Measurements from ENCODE around the gene WDR3.
"Not testable (repeated sequence)": the region's sequence is repeated elsewhere in the genome, so short reads cannot be mapped to it uniquely, and the experiment has no call there.

Gene WDR3

GRCh38 chr1:117929343-117930172 is at the start of gene WDR3, which contains the start of gene GDAP2:
WDR3 (plus strand) TSS chr1:117929739; CDS start chr1:117933320, 3,581 bp downstream.
GDAP2 (minus strand) TSS chr1:117929621; CDS start chr1:117920357, 9,264 bp downstream.
- DNase-seq, result peak; percentile 98

DNA sequence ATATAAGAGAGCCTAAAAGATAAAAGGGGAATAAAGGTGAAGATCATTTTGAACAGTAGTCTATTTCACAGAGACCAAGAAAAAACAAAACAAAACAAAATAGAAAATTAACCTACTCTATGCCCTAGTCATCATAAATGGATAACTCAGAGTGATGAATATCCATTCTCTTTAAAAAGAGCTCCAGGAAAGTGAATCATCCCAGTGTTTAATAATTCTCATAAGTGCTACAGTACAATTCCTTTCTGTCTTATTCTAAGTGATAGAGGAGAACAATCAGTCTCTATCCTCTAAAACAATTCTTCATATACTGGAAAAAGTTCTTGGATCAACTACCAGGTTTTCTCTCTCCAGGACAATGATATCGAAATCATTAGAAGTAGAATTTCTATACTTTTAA is 45.9 kb upstream of the WDR3 start:
- DNase-seq, result no peak

- no peak for DNase-seq
These were observed 43.3 kb upstream of the WDR3 start for GRCh38 chr1:117886101-117886795.

GRCh38 chr1:117890452-117890851 is 39.1 kb upstream of the WDR3 start:
- no peak for DNase-seq

- DNase-seq, result no peak
These were observed 37.0 kb upstream of the WDR3 start for GRCh38 chr1:117892512-117892911.

DNA sequence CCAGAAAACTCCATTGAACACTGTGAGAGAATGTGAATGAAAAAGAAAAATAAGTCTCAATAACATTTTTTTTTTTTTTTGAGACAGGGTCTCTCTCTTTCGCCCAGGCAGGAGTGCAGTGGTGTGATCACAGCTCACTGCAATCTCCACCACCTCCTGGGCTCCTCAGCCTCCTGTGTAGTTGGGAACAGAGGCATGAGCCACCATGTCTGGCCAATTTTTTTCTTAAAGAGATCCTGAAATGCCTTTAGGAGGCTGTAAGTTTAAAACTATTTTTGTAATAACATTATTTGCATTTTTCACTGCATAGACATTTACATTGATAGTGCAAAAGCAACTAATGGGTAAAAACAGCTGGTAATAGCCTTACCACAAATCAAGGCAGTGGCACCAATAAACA is 35.5 kb upstream of the WDR3 start:
- no peak for DNase-seq

DNA sequence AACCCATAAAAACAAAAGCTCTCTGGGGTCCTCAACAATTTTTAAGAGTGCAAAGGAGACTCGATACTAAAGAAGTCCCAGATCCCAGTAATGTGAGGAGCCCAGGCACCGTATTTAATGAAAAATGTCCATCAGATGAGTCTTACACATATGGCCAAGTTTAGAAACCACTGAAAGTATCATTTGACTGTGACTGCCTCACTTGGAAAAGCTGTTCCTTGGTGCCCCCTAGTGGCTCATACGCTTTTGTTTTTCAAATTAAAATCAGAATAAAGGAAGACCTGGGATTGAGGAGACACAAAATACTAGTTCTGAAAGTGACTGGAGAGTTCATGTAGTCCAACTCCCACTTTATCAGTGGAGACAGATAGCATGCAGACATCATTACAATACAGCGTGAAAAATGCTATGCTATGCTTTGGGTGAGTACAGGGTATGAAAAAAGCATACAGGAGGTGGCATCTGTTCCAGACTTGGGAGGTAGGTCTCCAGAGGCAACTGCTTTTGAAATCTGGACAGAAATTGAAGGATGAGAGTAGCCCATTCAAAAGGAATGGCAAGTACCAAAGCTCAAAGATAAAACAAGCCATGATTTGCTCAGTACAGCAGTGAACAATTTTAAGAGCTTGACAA is 33.9 kb upstream of the WDR3 start:
- peak; percentile 76 for DNase-seq

DNA sequence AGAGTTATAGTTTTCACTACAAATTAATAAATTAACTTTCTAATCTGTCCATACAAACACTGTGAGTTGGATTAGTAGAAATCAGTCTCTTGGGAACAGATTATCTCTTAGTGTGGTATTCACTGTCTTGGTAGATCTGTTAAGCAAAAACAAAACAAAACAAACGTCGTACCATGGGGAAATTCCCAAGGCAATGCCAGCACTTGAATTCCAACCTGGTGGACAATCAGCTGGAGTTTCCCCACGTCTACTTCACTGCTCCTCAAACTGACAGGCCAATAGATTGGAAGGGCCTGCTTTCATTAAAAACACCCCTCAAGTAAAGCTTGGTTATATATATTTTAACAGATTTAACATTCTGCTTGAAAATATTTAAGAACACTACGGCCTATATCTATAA is 32.0 kb upstream of the WDR3 start:
- no peak for DNase-seq

GRCh38 chr1:117899801-117900200 is 29.7 kb upstream of the WDR3 start:
- no peak for DNase-seq

DNA sequence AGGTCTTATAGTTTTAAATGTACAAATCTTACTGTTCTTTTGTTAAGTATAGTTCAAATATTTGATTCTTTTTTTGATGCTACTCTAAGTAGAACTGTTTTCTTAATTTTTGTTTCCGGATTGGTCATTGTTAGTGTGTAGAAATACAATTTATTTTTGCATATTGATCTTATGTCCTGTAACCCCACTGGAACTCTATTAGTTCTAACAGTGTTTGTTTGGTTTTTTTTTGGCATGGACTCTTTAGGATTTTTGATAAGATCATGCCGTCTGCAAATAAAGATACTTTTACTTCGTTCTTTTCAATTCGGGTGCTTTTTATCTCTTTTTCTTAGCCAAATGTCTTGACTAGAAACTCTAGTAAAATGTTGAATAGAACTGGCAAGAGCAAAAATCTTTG is 26.6 kb upstream of the WDR3 start:
- DNase-seq, result no peak

DNA sequence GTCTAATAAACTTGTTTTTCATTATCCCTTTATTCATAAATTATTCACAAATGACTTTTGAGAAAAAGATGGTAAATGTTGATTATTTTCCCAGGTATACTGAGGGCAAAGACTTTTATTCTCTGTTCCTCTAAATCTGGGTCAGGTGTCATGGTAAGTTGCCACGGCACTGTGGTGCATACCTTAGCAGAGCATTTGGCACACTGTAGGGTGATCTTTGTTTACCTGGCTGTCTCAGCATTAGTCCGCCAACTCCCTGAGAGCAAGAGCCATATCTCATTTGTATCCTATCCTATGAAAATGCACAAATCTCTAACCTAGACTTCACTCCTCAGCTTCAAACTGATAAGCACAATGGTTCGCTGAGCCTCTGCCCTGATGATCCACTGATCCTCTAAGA is 25.1 kb upstream of the WDR3 start:
- DNase-seq, result no peak

DNA sequence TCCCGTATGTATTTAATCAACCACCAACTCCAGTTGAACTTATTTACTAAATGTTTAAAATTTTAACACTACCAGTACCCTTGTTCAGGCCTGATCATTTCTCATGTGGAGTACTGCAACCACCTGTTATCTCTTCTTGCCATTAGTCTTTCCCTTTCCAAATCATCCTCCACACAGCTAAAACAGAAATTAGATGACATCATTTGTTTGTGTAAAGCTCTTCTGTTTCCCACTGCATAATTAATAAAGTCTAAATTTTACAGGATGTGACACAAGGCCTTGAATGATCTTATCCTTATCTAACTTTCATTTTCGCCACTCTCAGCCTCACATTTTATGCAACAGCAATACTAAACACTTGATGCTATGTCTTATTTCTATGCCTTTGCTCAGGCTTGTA is 24.5 kb upstream of the WDR3 start:
- no peak for DNase-seq

DNA sequence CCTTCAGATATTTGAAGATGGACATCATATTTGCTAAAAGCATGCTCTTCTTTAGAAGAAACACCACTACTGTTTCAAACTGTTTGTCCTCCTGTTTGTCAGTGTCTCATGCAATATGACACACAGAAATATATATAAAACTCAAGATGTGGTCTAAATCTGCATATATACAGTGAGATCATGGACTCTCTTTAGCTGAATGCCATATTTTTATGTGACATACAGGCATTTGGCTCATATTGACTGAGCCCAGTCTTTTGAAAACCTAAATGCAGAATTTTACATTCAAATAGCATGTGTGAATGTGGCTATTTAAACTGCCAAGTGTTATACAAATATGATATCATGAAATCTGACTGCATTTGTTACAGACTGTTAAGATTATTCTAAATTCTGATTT is 18.5 kb upstream of the WDR3 start:
- no peak for DNase-seq

GRCh38 chr1:117919376-117919775 is 10.2 kb upstream of the WDR3 start:
- DNase-seq, result no peak

- DNase-seq, result no peak
These were observed 7.5 kb upstream of the WDR3 start for GRCh38 chr1:117921991-117922390.

DNA sequence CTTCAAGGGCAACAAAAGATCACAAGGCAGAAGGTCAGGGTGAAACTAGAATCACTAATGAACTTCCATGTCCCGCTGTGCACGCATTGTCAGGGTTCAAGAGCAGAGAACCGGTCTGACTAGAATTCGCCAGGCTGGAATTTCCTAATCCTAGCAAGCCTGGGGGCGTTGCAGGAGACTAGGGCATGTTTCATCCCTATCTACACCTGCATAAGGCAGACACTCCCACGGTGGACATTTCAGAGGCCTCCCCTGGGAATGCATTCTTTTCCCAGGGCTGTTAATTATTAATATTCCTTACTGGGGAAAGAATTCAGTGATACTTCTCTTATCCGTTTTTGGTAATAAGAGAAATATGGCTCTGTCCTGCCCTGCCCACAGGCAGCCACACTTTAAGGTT is 6.8 kb upstream of the WDR3 start:
- DNase-seq, result not testable (repeated sequence)

GRCh38 chr1:117925981-117926380 is 3.6 kb upstream of the WDR3 start:
- no peak for DNase-seq

DNA sequence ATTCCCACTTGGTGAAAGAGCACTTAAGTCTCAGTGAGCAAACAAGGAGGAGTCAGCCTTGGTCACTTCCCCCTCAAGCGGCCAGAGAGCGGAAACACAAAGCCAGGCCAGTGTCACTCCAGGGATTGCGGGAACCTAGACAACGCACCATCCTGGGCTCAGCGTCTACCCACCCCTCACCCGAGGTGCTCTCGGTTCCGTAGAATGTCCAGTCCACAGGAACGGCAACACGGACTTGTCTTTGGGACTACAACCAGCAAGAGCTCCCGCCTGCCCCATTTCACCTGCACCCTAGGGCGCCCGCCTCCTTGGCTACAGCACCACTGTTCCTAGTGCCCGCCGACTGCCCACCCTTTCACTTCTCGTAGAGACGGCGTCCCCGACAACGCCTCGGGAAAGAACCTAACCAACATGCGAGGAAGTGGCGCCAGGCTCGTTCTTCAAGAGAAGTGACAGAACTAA is 627 bp upstream of the WDR3 start:
- peak; percentile 67 for DNase-seq

DNA sequence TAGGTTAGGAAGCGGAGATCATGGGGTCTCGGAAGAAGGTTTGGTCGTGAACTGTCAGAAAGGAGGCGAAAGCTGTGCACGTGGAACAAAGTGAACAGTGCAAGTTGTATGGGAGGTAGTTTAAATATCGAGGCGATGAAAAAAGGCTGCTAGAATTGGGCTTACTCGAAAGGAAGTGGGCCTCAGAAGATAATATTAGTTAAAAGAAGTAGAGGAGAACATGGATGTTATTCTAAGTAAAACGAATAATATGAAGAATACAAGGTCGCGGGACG is 571 bp downstream of the WDR3 start:
- DNase-seq, result no peak

- no peak for DNase-seq
These were observed 945 bp downstream of the WDR3 start for GRCh38 chr1:117930484-117930883.

GRCh38 chr1:117932576-117932975 is 3.0 kb downstream of the WDR3 start:
- DNase-seq, result no peak

DNA sequence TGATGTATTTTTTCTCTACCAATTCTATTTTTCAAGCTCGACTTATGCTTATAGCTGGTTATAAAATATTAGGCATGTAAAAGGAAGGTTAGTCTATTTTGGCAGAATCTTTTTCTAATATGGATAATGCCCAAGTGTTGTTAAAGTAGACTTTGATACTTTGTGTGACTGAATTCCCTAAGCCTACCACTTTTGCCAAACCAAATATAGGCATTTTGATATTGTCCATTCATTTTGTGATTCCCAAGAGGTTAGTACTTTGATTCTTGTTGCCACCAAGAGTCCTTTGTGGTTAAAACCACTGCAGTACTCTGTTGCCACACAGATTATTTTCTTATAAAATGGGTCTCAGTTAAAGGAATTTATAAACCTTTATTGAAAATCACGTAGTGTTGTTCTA is 4.2 kb downstream of the WDR3 start:
- no peak for DNase-seq

DNA sequence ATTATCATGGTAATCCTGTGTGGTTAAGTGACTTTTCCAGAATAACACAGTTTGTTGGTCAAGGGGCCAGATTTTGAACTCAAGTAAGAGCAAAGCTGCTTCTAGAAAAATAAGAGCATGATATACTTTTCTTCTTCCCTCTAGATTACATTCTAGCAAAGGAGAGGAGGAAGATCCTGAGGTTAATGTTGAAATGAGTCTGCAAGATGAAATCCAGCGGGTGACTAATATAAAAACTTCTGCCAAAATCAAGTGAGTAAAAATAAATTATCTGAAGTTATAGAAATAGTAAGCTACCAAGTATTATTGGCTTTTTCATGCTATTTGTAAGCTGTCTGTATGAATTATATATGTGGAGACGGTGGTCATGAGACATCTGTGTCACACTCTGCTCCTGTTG is 12.8 kb downstream of the WDR3 start:
- no peak for DNase-seq

DNA sequence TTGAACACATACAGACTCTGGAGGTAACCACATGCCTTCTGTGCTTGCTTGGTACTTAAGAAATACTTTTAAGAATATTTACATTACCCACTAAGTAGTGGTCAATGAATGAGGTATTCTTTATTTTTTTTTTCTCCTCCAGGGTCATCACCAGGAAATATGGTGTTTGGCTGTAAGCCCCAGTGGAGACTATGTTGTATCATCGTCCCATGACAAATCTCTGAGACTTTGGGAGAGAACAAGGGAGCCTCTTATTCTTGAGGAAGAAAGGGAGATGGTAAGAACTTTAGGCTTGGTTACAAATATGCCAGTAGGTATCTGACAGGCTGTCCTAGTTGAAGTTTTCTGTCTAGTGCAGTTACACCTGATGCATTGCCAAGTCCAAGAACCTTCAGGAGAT is 22.8 kb downstream of the WDR3 start:
- DNase-seq, result no peak
